DOHH2 (cell line): ENCODE data around the gene FAM184B.

Source experiments
- H3F3A ChIP-seq: fragments of 200-600 bp; sonication (generic), shearing (Covaris generic); 2 replicates; pipeline ENCODE4 v1.6.0; 2016; ENCODE audit warnings: antibody characterized with exemption, mild to moderate bottlenecking; ENCODE audit not compliant: control insufficient read depth, insufficient read depth
- H3K27ac ChIP-seq: fragments of 200-600 bp; sonication (generic); 2 replicates; pipeline ENCODE4 v1.5.1; 2014; ENCODE audit warnings: low read depth, mild to moderate bottlenecking, low read length, moderate library complexity
- H3K27me3 ChIP-seq: fragments of 200-600 bp; sonication (generic); 2 replicates; pipeline ENCODE4 v1.6.1; 2014; ENCODE audit warnings: mild to moderate bottlenecking, low read length, mixed read lengths; ENCODE audit not compliant: control insufficient read depth
- H3K36me3 ChIP-seq: fragments of 200-600 bp; sonication (generic); 2 replicates; pipeline ENCODE4 v1.6.1; 2014; ENCODE audit warnings: mild to moderate bottlenecking, low read length, moderate library complexity, mixed read lengths; ENCODE audit not compliant: control insufficient read depth
- H3K4me1 ChIP-seq: fragments of 200-600 bp; sonication (generic); 2 replicates; pipeline ENCODE4 v1.6.1; 2014; ENCODE audit warnings: mild to moderate bottlenecking, low read length, mixed read lengths; ENCODE audit not compliant: control insufficient read depth
- H3K4me2 ChIP-seq: fragments of 200-600 bp; sonication (generic); 2 replicates; pipeline ENCODE4 v1.6.0; 2014; ENCODE audit warnings: mild to moderate bottlenecking, low read length, moderate library complexity
- H3K4me3 ChIP-seq: fragments of 200-600 bp; sonication (generic); 2 replicates; pipeline ENCODE4 v1.5.1; 2014; ENCODE audit warnings: mild to moderate bottlenecking, low read length, mixed read lengths
- H3K79me2 ChIP-seq: fragments of 200-600 bp; sonication (generic); 2 replicates; pipeline ENCODE4 v1.6.1; 2014; ENCODE audit warnings: mild to moderate bottlenecking, low read length, mixed read lengths; ENCODE audit not compliant: control insufficient read depth
- H3K9me2 ChIP-seq: fragments of 200-600 bp; sonication (generic); replicated peaks from 2 replicates; pipeline ENCODE4 v1.6.1; 2014; ENCODE audit warnings: mild to moderate bottlenecking, low read length, mixed read lengths; ENCODE audit not compliant: control insufficient read depth
- H3K9me3 ChIP-seq: fragments of 200-600 bp; sonication (generic); 2 replicates; pipeline ENCODE4 v1.6.1; 2014; ENCODE audit warnings: antibody characterized with exemption, low read length, mixed read lengths; ENCODE audit not compliant: control insufficient read depth, insufficient read depth
- H4K20me1 ChIP-seq: fragments of 200-600 bp; sonication (generic); 2 replicates; pipeline ENCODE4 v1.6.0; 2014; ENCODE audit warnings: low read depth, mild to moderate bottlenecking, antibody characterized with exemption, low read length, moderate library complexity; ENCODE audit not compliant: control insufficient read depth, insufficient read depth
- EZH2phosphoT487 ChIP-seq: fragments of 200-600 bp; sonication (generic); IDR thresholded peaks from 2 replicates; pipeline ENCODE4 v1.6.1; 2017; ENCODE audit warnings: borderline replicate concordance, mild to moderate bottlenecking, antibody characterized with exemption, low read length, moderate library complexity, mixed read lengths
- TF ChIP-seq, protein P1 (sequence below): fragments of 200-600 bp; sonication (generic); IDR thresholded peaks from one replicate; pipeline ENCODE4 v1.5.1; 2014; ENCODE audit warnings: antibody characterized with exemption, mild to moderate bottlenecking, low read depth, low read length; ENCODE audit not compliant: poor library complexity, severe bottlenecking

Gene FAM184B

DNA sequence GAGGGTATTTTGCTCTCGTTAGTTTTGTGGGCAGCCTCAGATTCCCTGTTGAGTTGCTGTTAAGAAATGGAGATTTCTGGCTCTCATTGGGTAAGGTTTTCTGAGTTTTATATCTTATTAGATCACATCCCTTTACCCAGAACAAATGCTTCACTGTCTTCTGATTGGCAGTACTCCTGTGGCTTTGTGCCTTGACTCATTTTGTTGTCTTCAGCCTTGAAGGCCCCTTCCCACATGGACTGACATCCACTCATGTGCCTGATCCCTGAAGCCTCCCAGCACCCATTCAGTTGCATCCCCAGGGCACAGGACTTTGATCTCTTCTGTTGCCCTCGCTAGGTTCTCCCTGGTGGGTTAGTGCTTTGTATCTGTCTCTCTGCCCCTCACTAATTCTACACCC, 156.6 kb downstream of the FAM184B start:
- H3K27me3 ChIP-seq, result no peaks in the 10 kb centered on the region
- no peak overlapping the region for H3K27ac ChIP-seq
- TF ChIP-seq EZH2phosphoT487, result no peak
- TF ChIP-seq, protein P1, sequence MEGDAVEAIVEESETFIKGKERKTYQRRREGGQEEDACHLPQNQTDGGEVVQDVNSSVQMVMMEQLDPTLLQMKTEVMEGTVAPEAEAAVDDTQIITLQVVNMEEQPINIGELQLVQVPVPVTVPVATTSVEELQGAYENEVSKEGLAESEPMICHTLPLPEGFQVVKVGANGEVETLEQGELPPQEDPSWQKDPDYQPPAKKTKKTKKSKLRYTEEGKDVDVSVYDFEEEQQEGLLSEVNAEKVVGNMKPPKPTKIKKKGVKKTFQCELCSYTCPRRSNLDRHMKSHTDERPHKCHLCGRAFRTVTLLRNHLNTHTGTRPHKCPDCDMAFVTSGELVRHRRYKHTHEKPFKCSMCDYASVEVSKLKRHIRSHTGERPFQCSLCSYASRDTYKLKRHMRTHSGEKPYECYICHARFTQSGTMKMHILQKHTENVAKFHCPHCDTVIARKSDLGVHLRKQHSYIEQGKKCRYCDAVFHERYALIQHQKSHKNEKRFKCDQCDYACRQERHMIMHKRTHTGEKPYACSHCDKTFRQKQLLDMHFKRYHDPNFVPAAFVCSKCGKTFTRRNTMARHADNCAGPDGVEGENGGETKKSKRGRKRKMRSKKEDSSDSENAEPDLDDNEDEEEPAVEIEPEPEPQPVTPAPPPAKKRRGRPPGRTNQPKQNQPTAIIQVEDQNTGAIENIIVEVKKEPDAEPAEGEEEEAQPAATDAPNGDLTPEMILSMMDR, result no peak
- H3K79me2 ChIP-seq, result peaks cover 19% of the 10 kb centered on the region
- no peak overlapping the region for H3K4me2 ChIP-seq
- no peaks in the 10 kb centered on the region for H3F3A ChIP-seq
- H3K36me3 ChIP-seq, result peaks cover 96% of the 10 kb centered on the region
- H4K20me1 ChIP-seq, result no peaks in the 10 kb centered on the region
- no peaks in the 10 kb centered on the region for H3K9me3 ChIP-seq
- H3K4me1 ChIP-seq, result no peaks in the 10 kb centered on the region
- H3K4me3 ChIP-seq, result no peak overlapping the region
- no peaks in the 10 kb centered on the region for H3K9me2 ChIP-seq

DNA sequence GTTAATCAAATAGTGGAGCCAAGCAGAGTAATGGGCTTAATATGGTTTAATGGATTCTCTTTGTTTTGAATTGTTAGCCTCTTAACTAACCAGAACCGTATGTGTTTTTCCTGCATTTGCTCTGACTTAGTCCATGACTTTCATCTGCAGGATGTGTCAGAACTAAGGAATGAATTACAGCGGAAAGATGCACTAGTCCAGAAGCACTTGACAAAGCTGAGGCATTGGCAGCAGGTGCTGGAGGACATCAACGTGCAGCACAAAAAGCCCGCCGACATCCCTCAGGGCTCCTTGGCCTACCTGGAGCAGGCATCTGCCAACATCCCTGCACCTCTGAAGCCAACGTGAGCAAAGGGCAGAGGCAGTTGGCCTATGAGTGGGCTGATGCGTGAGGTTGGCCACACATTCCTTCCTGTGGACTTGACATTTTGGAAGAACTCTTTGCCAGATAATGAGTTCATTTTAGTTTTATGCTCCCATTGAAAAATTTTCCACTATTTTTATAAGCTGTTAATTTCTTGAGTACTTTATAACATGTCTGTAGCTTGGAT, 157.9 kb downstream of the FAM184B start:
- no peak for TF ChIP-seq EZH2phosphoT487
- TF ChIP-seq, protein P1, result no peak
- no peak overlapping the region for H3K27ac ChIP-seq
- no peaks in the 10 kb centered on the region for H3K9me2 ChIP-seq
- no peak overlapping the region for H3K4me2 ChIP-seq
- H3K4me1 ChIP-seq, result peaks cover 7% of the 10 kb centered on the region; the same call in 1 of the 2 replicates
- peaks cover 27% of the 10 kb centered on the region for H3K79me2 ChIP-seq
- no peaks in the 10 kb centered on the region for H3K9me3 ChIP-seq
- H3K36me3 ChIP-seq, result peaks cover 96% of the 10 kb centered on the region
- no peaks in the 10 kb centered on the region for H3K27me3 ChIP-seq
- peaks cover 6% of the 10 kb centered on the region; the same call in 1 of the 2 replicates for H4K20me1 ChIP-seq
- no peaks in the 10 kb centered on the region for H3F3A ChIP-seq
- no peak overlapping the region for H3K4me3 ChIP-seq

DNA sequence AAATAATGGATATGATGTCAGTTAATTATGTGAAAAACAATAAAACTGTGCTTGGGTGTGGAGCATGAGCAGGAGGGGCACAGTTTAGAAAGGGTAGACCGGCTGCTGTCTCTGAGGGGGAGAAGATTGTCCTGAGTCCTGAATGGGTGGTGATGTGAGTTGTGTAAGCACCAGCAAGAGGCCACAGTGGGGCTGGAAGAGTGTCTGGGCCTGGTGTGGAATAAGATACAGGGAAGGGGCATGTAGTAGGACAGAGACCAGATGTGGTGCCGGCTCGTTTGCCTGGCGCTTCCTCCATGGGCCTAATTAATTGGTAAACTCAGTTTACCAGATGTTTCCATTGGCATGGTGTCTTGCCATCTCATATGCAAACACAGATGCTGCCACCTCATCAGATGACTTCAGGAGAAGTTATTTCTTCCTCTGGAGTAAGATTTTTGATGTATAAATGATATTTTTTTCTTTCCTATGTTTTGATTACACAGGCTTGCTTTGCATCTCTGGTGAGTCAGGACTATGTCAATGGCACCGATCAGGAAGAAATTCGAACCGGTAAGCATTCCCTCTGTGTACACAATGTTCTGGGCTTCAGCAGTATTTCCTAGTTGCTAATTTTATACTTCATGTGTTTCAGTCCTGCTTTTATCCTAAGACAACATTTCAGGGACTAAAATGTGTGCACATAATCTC, 161.9 kb downstream of the FAM184B start:
- TF ChIP-seq, protein P1, result no peak
- Histone ChIP-seq H3F3A (no peaks in the 10 kb centered on the region), H3K79me2 (peaks cover 65% of the 10 kb centered on the region), H3K9me2 (no peaks in the 10 kb centered on the region), H3K4me3 (no peak overlapping the region), H3K27me3 (no peaks in the 10 kb centered on the region), H4K20me1 (peaks cover 19% of the 10 kb centered on the region), H3K4me2 (no peak overlapping the region), H3K36me3 (peaks cover 86% of the 10 kb centered on the region), H3K27ac (no peak overlapping the region), H3K9me3 (no peaks in the 10 kb centered on the region), H3K4me1 (peaks cover 32% of the 10 kb centered on the region)
